GM18505 (cell line): ENCODE data around the gene WNT8A.
"Not testable (repeated sequence)": the region's sequence is repeated elsewhere in the genome, so short reads cannot be mapped to it uniquely, and the experiment has no call there.

ENCODE experiments used
- ATAC-seq: cut with Tn5 transposase; IDR thresholded peaks from one replicate; pipeline ENCODE4 v1.9.1; 2021; ENCODE audit not compliant: unreplicated experiment
- POLR2A ChIP-seq: IDR thresholded peaks from 4 replicates; pipeline ENCODE4 v1.6.1; 2011; ENCODE audit warnings: borderline replicate concordance; ENCODE audit not compliant: insufficient read depth, insufficient read length; ENCODE audit errors: extremely low read depth

Gene WNT8A

GRCh38 chr5:138083702-138084101, at the start of gene WNT8A:
Gene WNT8A (plus strand): TSS chr5:138084033. CDS start chr5:138084128, 95 bp downstream.
- TF ChIP-seq POLR2A = no peak
- no peak for ATAC-seq

GRCh38 chr5:138035605-138036537, 48.0 kb upstream of the WNT8A start:
- no peak for TF ChIP-seq POLR2A
- ATAC-seq = no peak

- TF ChIP-seq POLR2A = no peak
- no peak for ATAC-seq
These were observed 46.6 kb upstream of the WNT8A start for GRCh38 chr5:138037271-138037670.

DNA sequence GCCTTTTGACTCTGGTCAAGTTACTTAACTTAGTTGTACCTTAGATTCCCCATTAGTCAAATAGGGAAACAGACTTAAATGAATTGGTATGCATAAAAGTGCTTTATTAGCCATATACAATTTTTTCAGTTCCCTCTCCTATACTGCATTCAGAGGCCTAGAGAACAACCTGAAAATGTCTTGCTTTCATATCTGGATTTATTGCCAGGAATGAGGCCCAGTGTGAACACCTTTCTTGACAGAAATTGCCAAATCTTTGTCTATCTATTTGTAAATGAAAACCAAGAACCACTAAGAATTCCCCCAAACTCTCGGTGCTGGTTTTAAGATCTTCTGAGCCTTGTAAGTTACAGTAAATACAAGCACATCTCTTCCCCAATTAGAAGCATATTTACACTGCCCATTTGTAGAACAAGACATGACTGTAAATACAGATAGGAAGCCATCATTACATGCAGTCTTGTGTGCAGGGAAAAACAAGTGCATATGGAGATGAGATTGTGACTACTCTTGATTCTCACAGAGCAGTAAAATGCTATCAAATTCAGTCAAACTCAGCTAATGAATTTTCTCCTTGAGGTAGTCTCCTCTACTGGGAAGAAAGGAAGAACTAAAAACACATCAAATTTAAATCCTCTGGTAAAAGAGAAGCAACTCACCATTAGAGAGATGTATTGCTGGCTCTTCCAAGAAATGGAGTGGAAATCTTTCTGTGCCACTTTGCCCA, 45.8 kb upstream of the WNT8A start:
- no peak for TF ChIP-seq POLR2A
- no peak for ATAC-seq

GRCh38 chr5:138038826-138039225, 45.0 kb upstream of the WNT8A start:
- TF ChIP-seq POLR2A = no peak
- ATAC-seq = no peak

DNA sequence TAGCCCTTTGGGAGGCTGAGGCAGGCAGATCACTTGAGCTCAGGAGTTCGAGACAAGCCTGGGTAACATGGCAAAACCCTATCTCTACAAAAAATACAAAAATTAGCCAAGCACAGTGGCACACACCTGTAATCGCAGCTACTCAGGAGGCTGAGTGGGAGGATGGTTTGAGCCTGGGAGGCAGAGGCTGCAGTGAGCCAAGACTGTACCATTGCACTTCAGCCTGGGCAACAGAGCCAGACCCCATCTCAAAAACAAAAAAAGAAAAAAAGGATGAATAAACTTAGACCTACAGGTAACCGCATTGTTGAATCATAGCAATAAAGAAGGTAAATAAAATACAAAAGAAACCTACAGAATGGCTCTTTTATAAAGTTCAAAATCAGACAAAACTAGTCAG, 38.5 kb upstream of the WNT8A start:
- ATAC-seq = not testable (repeated sequence)

GRCh38 chr5:138051441-138052296, 32.2 kb upstream of the WNT8A start:
- no peak for ATAC-seq
- TF ChIP-seq POLR2A = no peak

GRCh38 chr5:138052718-138053117, 31.1 kb upstream of the WNT8A start:
- ATAC-seq = not testable (repeated sequence)

GRCh38 chr5:138053554-138053953, 30.3 kb upstream of the WNT8A start:
- no peak for ATAC-seq
- TF ChIP-seq POLR2A = no peak

GRCh38 chr5:138054206-138054605, 29.6 kb upstream of the WNT8A start:
- no peak for TF ChIP-seq POLR2A
- ATAC-seq = no peak

GRCh38 chr5:138054847-138055558, 28.8 kb upstream of the WNT8A start:
- no peak for ATAC-seq
- no peak for TF ChIP-seq POLR2A

- no peak for ATAC-seq
- TF ChIP-seq POLR2A = no peak
These were observed 19.3 kb upstream of the WNT8A start for GRCh38 chr5:138064526-138064925.

DNA sequence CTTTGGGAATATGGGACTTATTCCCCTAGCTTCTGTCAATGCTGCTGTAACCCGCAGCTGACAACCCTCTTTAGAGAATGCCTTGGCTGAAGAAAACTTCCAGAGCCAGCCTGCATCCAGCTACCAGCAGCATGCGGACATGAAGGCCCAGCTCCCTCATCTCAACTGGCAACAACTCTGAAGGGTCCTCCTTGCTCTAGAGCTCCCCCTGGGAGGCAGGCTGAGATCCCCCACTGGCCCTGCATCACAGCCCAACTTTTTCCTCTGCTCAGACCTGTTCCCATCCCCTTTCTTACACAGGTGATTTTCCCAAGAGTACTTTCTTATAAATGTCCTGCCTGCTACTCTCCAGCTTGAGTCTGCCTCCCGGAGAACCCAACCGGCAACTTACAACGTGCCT, 18.7 kb upstream of the WNT8A start:
- ATAC-seq = no peak
- TF ChIP-seq POLR2A = no peak
